Activated effector memory CD4-positive, alpha-beta T cell treated with Interleukin-2 at 50 U/mL for 16 hours (primary cell): ENCODE measurements around the gene SALL1.

Experiments
- DNase-seq: peaks from one replicate; pipeline ENCODE4 v3.0.0-alpha.2; 2020

SALL1 gene

DNA sequence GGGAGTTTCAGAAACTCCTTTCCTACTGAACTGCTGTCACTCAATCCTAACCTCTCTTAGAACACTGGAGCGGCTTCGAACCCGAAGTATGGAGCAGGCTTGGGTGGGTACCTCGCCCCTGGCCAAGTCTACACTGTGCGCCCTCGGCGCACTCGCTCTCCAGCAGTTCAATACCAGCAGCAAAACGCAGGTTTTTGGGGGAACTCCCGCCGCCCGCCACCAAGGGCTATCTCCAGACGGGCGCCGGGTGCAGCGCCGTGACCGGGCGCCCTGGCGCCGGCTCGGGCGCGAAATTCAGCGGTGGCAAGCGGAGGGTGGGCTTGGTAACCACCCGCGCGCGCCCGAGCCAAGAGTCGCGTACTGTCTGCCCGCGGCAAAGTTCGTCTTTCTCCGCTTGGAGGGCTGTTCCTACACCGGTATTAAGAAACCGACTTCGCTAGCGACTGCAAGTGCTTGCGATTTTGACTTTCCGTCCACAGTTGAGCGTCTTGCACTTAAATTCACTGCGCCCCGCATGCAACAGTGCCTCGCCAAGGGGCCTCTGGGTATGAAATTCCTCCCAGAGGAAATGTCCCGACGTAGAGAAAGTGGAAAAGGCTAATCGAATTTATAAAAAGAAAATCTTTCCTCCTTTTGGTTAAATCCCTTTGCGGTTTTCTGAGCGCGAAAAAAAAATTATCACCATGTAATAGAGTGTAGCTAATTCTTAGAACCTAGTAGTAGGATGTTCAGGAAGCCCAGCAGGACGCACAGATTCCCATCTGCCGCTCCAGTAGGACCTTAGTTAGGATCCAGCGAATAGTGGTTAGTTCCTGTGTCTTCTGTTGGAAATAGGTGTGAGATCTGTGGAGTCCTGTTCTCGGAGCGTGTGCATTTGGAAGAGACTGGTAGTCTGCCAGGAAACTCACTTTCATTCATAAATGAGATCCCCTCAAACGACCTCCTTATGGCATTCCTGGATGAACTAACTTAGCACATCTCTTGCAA, 5.0 kb upstream of the SALL1 start:
- no peak for DNase-seq

DNA sequence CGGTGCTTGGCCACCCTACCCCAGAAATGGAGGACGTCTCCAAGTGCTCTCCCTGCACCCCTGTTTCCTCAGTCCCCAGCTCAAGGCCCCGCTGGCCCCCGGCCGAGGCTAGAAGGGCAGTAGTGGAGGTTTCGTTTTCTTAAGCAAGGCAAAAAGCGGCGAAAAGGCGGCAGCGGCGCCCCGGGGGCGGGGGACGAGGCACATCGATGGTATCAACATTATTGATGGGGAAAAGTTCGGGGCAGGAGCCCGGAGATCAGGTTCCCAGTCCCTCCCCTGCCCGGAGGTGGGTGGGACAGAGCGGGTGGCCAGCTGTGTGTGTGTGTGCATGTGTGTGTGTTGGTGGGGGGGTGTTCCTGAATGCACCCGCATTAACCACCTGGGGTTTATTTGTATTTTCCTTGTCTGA, 4.1 kb upstream of the SALL1 start:
- no peak for DNase-seq

DNA sequence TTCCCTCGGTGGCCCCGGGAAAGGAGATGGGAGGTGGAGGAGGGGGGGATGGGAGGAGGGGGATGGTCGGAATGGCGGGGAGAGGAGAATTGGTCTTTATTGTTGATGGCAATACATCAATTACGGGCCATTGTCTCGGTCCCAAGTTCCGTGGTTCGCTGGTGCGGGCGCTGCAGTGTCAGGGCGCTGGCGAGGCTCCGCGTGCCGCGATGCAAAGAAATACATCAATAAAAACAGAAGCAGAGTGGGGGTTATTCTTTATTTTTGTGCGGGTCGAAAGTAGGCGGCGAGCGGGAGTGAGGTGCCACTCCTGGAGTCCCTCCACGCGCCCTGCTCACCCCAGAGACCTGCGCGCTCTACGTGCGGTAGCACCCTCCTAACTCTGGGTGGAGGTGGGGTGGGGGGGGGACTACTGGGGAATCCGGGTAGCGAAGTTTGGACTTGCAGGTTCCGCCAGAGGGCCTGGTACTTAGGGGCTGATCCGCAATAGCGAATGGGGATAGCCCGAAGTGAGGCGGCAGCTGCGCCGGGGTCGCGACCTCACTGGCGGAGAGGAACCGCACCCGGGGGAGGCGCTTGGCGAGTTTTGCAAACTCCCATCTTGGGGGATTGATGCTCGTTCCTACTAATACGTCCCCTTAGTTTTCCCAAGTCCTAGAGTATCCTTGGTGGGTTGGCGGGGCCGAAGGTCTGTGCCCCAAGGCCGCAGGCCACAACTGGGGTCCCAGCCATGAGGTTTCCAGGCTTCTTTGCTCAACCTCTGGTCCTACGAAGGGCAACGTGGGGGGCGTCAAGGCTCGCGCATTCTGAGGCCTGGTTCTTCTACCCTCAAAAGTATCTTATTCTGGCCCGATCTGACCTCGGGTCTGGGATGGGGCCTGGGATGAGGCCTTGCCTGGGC, 3.5 kb upstream of the SALL1 start:
- DNase-seq, result no peak

DNA sequence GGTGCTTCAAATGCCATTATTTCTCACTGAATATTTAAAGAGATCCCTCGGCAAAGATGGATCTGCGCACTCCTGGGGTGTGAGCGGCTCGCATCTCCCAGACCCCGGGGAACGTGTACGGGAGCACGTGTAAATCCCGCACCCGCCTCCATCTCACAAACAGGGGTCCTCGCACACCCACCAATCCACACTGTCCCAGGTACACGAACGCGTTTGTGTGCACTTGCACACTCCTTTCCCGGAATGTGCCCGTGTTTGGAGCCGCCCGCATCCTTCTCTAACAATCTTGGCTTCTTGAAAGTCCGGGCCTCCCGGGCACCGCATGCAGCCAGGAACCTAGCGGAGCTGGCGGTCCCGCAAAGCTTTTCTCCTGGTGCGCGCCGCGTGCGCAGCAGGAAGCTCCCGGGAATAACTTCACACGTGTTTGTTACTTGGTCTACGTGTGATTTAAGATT, 2.5 kb upstream of the SALL1 start:
- no peak for DNase-seq

DNA sequence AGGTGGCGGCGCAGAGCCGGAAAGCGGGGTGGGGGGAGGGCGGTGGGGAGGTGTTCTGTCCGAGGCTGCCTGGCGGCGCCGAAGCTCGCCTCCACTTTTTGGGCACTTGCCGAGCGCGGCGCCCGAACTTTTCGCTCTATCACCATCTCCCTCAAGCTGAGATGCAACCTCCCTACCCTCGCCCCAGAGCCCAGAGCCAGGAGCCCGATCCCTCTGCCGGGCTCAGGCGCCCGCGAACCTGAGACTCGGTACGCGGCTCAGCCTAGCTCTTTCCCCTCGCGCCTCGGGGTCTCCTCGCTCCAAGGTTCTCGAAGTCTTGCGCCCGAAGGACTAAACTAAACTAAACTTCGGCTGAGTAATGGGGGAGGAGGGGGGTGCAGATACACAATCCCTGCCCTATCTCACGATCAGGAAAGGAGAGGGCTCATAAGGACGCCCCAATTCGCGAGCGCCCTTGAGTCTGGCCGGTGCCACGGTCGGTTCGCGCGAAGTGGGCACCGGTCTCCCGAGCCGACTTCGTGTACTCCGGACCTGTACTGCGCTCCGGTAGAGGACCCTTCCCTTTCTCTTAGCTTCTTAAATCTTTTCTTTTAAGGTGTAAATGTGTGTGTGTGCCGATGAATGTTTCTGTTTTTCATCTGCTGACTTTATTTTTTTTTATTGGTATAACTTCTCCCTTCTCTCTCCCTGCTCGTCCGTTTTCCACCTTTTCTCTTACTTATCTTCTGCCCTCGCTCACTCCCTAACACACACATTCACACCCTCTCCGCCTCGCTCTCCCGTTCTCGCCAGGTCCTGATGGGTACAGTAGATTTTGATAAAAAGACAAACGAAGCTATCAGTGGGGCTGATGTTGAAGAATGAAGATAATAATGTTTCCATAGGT, 1.9 kb upstream of the SALL1 start:
- no peak for DNase-seq

DNA sequence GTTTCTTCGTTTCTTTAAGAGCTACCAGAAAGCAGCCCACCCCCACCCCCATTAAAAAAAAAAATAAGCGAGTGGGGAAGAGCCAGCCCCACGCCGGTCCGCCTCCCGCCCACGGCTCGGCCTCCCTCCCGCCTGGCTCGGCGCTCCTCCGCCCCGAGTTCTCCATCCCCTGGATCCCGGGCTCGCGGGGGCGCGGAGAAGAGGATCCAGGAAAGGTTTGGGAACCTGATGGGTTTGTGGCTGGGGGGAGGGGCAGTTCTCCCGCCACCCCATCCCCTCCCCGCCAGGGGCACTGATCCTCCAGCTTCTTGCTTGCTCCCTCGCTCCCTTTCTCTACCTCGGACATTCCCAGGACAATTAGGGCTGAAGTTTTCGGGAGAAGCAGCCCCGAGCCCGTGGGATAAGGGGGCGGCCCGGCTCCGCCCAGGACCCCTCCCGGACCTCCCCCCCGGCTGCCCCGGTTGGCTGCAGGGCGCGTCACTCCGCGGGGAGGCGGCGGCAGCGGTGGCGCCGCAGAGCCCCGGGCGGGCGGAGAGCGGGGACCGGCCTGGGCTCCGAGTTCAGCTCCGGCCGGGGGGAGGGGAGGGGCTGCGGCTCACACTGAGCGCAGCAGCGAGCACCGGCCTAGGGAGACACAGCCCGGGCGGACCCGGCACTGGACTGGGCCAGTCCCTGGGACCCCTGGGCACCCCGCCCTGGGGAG, 1.0 kb upstream of the SALL1 start:
- DNase-seq, result no peak

DNA sequence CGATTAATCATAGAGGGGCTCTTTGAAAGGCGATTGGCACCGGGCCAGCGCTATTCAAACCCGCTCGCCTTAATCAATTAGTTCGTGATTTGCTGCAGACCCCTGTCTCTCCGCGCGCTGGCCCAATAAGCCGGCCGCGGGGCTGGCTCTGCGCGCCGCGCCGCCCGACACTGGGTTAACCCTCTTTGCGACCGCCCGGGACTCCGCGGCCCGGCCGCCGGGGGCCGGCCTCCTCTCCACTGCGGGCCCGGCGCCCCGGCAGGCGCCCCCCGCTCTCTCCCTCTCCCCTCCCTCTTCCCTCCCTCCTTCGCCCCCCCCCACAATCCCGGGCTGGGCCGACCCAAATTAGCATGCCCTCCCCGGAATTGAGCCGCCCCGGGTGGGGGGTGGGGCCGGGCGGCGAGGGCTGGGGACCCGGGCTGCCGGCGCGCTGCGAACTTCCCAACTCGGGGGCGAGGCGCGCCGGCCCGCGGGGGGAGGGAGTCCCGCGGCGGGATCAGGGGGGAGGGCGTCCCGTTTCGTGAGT, 428 bp upstream of the SALL1 start:
- no peak for DNase-seq

DNA sequence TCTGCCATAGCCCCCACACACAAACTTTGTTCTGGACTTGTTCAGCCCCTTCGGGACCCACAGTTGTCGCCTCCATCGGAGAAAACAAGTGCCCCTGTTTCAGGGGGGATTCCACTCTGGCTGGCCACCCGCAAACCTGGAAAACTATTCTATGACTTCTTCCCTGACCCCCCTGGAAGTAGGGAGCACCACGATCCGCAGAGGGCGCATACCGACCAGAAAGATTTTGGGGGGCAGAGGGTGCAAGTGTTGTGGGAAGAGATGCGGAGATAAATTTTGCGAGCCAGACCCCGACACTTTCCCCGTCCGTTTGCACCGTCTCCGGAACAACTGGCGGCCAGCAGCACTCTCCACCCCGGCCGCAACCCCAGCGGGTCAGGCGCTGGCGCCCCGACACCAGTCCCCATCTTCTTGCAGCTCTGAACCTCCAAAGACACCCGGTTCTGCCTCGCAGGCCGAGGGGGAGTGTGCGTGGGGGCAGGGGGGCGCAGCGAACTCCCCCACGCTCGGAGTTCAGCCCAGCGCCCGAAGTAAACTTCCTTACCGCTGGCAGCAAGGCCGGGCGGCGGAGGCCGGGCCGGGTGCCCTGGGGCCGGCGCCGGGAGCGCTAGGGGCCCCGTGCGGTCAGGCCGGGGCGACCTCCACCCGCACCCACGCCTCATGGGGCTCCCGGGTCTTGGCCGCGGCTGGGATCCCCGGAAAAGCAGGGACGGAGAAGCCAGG, 744 bp downstream of the SALL1 start:
- DNase-seq, result no peak

DNA sequence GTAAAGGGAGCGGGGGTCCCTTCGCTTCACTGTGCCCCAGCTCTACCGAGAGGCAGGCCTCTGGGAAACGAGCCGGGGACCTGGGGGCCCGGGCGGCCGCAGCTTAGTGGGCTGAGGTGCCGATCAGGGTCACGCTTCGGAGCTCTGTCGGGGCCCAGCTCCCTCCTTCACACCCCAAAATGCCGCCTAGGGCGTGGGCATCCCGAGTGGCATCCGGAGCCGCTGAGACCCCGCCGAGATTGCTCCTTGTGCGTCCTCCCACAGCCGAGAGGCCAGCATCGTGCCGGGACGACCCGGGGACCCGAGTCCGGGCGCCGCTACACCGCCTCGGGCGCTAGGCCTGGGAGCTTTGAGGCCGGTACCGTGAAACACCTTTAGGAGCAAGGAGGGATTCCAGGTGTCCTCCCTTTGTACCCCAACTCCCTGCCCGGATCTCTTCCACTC, 1.3 kb downstream of the SALL1 start:
- DNase-seq, result no peak

DNA sequence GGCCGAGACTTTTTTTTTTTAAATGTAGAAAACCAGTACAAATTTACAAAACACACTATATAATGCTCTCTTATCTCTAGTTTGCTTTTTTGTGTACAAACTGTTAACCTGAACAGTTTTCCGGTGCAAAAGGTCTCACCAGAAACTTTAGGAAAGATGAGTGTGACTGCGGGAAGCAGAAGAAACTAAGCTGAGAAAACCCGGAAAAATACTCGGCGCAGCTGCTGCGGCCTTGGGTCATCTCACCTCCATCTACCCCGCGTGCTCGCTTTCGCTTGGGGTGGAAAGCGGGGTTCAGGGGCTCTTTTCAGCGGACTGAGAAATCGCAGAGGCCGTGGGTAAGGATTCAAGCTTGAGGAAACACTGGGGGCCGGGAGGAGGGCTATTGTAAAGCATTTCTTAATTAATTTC, 1.8 kb downstream of the SALL1 start:
- DNase-seq, result no peak

DNA sequence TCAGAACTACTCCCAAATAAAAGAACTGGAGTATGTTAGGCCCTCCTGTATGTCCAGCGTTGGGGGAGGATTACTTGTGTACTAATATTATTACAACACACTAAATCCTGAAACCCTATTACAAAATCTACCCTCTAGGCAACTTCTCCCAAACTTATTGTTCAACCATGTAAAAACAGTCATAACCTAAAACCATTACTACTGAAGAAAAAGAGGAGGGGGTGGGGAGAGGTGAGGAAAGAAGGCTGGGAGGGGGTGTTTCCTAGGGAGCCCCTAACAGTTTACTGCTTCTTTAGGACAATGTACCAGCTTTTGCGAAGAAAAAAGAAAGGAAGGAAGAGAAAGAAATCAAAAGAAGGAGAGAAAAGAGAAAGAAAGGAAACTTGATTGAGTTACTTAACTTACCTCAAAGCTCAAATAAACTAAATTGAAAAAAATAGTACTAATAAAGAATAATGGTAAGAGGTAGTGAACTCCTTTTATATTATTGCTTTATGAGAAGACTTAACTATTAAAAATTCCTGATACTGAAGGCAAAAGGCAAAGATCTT, 2.3 kb downstream of the SALL1 start:
- DNase-seq, result no peak

DNA sequence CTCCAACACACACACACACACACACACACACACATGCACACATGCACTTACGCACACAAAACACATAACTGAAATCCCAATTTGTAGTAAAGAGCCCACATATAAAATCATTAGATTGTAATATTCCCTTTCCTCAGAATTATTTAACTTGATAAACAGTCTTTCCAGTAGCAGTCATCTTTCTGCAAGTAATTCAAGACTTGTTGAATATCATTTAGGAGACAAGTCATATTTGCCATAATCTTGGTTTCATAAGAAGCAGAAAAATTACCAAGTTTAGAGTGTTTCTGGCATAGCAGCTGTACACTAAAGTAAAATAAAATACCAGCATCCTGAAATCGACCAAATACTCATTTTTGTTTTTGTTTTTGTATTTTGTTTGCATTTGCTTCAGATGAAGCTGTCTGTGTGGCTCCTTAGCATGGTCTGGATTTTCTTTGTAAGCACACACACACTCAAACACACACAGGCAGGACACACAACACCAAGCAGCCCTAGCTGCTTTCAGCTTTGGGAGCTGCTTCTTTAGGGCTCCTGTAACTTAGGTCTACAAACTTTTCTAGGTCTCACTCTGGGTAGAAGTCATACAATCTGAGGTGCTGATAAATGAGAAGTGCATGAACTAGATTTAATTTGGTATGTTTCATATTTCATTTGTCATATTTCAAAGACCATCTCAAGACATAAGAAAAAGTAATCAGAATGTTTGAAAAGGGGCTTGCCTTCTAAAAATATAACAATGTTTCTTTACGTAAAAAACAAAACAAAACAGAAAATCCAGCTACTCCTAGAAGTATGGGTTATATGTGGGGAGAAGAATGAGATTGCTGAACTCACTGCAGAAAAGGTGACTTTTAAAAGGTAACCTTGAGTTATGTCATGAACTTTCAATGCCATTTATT, 3.0 kb downstream of the SALL1 start:
- no peak for DNase-seq

DNA sequence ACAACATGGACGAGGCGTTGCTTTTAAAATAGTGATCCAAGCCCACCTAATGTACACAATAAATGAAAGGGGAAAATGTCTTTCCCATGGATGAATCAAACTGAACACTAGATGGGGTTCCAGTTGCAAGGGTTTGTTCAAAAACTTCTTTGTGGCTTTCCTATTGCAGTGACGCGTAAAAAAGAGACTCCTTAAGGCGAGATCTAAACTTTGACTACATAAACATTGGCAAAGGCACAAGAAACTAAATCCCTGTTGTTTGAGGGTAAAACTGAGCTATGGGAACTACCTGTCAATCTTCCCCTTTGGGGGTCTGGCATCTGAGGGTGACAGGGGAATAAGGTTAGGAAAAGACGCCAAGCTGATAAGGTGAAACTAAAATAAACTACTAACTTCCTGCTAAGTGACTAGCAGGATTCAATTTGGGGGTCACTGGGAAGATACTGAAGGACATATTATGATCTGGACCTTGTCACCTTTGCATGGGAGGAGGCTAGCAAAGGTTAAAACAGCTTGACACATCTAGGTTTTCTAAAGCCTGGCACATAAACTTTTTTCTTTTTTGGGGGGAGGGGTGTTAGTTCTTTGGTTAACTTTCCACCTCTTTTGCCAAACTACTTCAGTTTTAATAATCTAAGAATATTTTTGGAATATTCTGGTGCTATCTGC, 4.7 kb downstream of the SALL1 start:
- DNase-seq, result no peak

DNA sequence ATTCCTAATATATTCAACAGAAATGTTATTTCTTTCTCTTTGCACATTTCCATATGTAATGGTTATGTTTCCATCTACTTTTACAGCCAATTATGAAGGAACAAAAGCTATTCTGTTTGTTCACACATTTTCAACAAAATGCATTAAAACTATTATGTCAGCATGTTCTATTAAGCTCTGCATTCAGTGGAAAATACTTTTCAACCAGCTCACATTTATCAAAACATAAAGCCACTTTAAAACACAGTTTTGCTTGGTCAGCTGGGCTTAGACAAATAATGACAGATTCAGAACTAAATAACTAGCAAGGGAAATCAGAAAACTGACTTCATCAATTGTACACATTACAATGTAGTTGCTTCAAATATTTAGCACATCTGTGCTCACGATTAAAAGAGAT, 6.9 kb downstream of the SALL1 start:
- no peak for DNase-seq

DNA sequence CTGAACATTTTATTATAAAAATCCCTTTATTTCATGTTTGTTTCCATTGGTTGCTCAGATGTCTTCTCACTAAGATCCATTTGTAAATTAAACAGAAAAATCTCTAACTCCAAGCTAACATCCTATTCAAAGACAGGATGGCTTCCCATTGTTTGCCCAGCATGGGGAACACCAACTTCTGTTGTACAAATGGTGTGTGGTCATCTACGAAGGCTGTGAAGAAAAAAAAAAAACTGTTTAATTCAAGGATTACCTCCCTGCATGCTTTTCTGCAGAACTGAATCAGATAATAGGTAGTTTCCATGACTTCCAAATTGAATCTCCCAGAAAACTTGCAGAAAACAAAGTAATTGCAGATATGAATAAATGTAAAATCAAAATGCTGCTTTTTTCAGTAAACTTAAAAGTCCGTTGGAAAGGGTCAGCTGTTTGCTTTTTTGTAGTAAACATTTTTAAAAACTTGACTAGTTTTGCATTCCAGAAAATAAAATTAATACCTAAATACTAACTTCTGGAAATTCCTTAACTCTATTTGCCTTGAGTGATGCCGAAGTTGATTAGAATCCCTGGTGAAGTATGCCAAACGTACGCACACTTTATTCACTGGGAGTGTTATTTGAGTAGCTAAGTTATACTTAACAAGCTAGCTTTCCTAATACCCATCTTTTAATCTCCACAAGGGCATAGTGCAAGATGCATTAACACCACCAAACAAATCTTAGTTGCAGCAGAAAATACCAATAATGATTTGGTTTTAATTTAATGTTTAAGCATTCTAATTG, 7.7 kb downstream of the SALL1 start:
- no peak for DNase-seq

DNA sequence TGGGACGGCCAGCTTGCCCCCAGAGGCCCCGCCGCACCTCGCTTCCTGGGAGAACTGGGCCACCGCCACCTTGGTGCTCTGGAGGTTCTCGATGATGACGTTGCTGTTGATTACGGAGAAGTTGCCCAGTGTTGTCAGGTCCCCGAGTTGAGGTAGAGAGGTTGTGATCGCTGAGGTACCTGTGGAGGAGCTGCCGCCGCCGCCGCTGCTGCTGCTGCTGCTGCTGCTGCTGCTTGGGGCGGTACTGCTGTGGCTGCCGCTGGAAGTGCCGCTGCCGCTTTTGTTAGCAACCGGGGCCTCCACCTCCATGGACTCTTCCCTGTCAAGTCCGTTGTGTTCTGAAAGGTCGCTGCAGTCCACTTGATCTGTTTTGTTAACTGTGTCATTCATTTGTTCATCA, 9.5 kb downstream of the SALL1 start:
- no peak for DNase-seq

DNA sequence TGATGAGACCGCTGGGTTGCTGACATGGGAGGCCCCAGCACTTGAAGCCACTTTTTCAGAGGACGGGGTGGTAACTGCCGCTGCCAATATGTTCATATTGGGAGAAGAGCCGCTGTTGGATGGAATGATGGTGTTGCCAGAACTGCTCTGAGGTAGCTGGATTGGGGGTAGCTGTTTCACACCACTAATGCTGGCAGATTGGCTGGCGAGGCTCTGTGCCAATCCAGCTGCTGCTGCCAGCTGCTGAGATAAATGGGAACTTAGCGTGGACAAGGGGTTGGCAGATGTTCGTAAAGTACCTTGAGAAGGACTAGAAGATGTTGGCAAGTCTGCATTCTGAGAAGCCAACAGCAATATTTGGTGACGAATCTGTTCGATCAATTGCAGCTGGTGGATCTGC, 10.0 kb downstream of the SALL1 start:
- DNase-seq, result no peak

DNA sequence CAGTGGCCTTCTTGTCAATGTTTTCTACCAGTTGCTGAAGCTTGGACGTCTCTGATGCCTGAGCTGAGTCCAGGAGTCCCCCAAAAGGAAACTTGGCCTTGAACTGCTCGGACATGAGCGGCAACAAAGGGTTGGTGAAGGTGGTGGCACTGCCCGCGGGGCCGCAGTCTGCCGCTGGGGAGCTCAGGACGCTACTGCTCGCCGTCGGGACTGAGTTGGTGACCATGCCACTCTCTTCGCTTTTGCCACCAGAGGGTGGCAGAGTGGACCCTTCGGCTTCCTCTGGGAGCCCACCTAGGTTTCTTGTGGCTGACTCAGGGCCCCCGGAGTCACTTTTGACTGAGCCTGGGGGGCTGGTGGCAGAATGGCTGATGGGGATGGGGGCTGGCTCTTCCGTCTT, 11.0 kb downstream of the SALL1 start:
- DNase-seq, result no peak
